ENCODE data around the gene CTDSPL.

CTDSPL gene

GRCh38 chr3:37891227-37891626 is 29.5 kb downstream of the CTDSPL start:
- DNase-seq (ENCODE audit: low spot score): no peak

- DNase-seq (ENCODE audit: low spot score): peak; percentile 22
These were observed 31.4 kb downstream of the CTDSPL start for GRCh38 chr3:37892927-37893600.

- DNase-seq (ENCODE audit: low spot score): no peak
These were observed 35.1 kb downstream of the CTDSPL start for GRCh38 chr3:37896827-37897226.

GRCh38 chr3:37897763-37898162 is 36.1 kb downstream of the CTDSPL start:
- DNase-seq (ENCODE audit: low spot score): no peak

- DNase-seq (ENCODE audit: low spot score): no peak
These were observed 36.7 kb downstream of the CTDSPL start for GRCh38 chr3:37898424-37898823.

GRCh38 chr3:37899101-37899707 is 37.5 kb downstream of the CTDSPL start:
- DNase-seq (ENCODE audit: low spot score): no peak

GRCh38 chr3:37899711-37900306 is 38.1 kb downstream of the CTDSPL start:
- DNase-seq (ENCODE audit: low spot score): no peak

- DNase-seq (ENCODE audit: low spot score): no peak
These were observed 40.0 kb downstream of the CTDSPL start for GRCh38 chr3:37901721-37902120.

- no peak for DNase-seq (ENCODE audit: low spot score)
These were observed 41.0 kb downstream of the CTDSPL start for GRCh38 chr3:37902674-37903073.

- DNase-seq (ENCODE audit: low spot score): no peak
These were observed 41.6 kb downstream of the CTDSPL start for GRCh38 chr3:37903320-37903719.

- DNase-seq (ENCODE audit: low spot score): no peak
These were observed 42.1 kb downstream of the CTDSPL start for GRCh38 chr3:37903734-37904133.

GRCh38 chr3:37904601-37905000 is 42.9 kb downstream of the CTDSPL start:
- DNase-seq (ENCODE audit: low spot score): no peak

GRCh38 chr3:37905346-37905745 is 43.7 kb downstream of the CTDSPL start:
- DNase-seq (ENCODE audit: low spot score): no peak

GRCh38 chr3:37905987-37906674 is 44.5 kb downstream of the CTDSPL start:
- DNase-seq (ENCODE audit: low spot score): peak; percentile 75

- DNase-seq (ENCODE audit: low spot score): no peak
These were observed 45.1 kb downstream of the CTDSPL start for GRCh38 chr3:37906734-37907282.

GRCh38 chr3:37907371-37907770 is 45.7 kb downstream of the CTDSPL start:
- no peak for DNase-seq (ENCODE audit: low spot score)

GRCh38 chr3:37907906-37908305 is 46.2 kb downstream of the CTDSPL start:
- no peak for DNase-seq (ENCODE audit: low spot score)

- no peak for DNase-seq (ENCODE audit: low spot score)
These were observed 47.6 kb downstream of the CTDSPL start for GRCh38 chr3:37909067-37909911.

GRCh38 chr3:37910671-37911400 is 49.2 kb downstream of the CTDSPL start:
- DNase-seq (ENCODE audit: low spot score): no peak

GRCh38 chr3:37912052-37912733 is 50.5 kb downstream of the CTDSPL start:
- no peak for DNase-seq (ENCODE audit: low spot score)
